ENCODE data around the gene NOL6. TPM values are rescaled to one million over a fixed set of nuclear protein-coding genes. Genes with fewer than 3 reads are reported as not detected.
A peak's percentile ranks its signal among the peaks of the same experiment; 100 is the strongest.

Gene NOL6
- total and polyA plus RNA-seq, 2 of the 8 experiments (the other 6 are each of a cell fraction or from before 2014, with no cell fraction given), result 44.0 to 55.0 TPM

DNA sequence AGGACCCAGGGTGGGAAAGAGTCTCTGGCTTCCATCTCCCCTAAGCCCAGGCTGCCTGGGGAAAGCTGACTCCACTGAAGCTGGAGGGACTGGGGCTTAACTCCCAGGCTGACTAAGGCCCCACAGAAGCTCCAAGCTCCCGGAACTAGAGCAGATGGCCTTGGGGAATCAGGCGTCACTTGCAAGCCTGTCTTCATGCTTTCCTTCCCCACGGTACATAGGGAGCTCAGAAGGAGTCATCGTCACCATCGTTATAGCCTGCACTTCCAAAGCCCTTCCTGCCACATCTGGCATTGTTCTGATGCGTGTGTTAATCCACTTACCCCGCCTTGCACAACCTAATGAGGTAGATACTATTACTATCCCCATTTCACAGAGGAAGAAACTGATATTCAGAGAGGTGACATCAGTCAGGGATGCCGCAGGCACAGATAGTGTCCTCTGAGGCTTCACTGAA is 37.9 kb downstream of the NOL6 start:
- Histone ChIP-seq H4K8ac (ENCODE audit: extremely low read depth, insufficient read depth, low read length) (no peak overlapping the region), H3K27ac (ENCODE audit: low read depth, low read length) (no peak overlapping the region), H3K4me2 (ENCODE audit: insufficient read depth in 1 of 2, low read depth in 2 of 2, low read length in 2 of 2) (no peak overlapping the region), H3K4me3 (ENCODE audit: extremely low read depth in 1 of 4, insufficient read depth in 2 of 4, low read depth in 3 of 4, low read length in 4 of 4) (no peak overlapping the region), H2AFZ (ENCODE audit: low read length) (no peak overlapping the region), H3K4ac (replicated peaks; ENCODE audit: insufficient read length, low read depth, low read length) (no peak overlapping the region), H3K56ac (replicated peaks; ENCODE audit: insufficient read length, low read depth, low read length) (no peak overlapping the region), H2BK5ac (ENCODE audit: low read depth, low read length) (no peak overlapping the region), H3K27me3 (replicated peaks in 1 of 4; ENCODE audit: control insufficient read depth in 3 of 4, extremely low read depth in 1 of 4, insufficient read depth in 3 of 4, low read length in 3 of 4) (no peaks in the 10 kb centered on the region; a peak in 1 of 7 replicates), H4K91ac (replicated peaks; ENCODE audit: insufficient read length, low read length) (no peak overlapping the region), H3K36me3 (ENCODE audit: control insufficient read depth in 2 of 4, insufficient read depth in 4 of 4, low read length in 3 of 4) (no peaks in the 10 kb centered on the region), H3K9me3 (ENCODE audit: insufficient read depth in 2 of 2, low read depth in 1 of 2, low read length in 1 of 2) (no peaks in the 10 kb centered on the region), H3K23me2 (ENCODE audit: low read depth, low read length) (no peaks in the 10 kb centered on the region), H2BK120ac (replicated peaks; ENCODE audit: low read depth, low read length) (no peak overlapping the region), H3K79me2 (ENCODE audit: control insufficient read depth in 1 of 2, insufficient read depth in 2 of 2, low read length in 2 of 2) (no peaks in the 10 kb centered on the region), H3K14ac (ENCODE audit: insufficient read length) (no peak overlapping the region), H2BK15ac (ENCODE audit: low read length) (no peak overlapping the region), H4K20me1 (replicated peaks in 1 of 2; ENCODE audit: control insufficient read depth in 1 of 2, insufficient read depth in 2 of 2, low read length in 2 of 2) (no peaks in the 10 kb centered on the region), H2BK12ac (ENCODE audit: low read depth, low read length) (0 out of 2 replicates have a peak overlapping the region, but pooled peaks have one; percentile 27), H3K79me1 (ENCODE audit: low read depth, low read length) (no peaks in the 10 kb centered on the region), H2AK5ac (ENCODE audit: low read depth, low read length) (no peak overlapping the region), H3K23ac (ENCODE audit: insufficient read length) (no peak overlapping the region), H3K4me1 (replicated peaks in 1 of 4; ENCODE audit: control insufficient read depth in 3 of 4, insufficient read depth in 4 of 4, low read length in 3 of 4) (peaks cover 0 to 5% (median 0%) of the 10 kb centered on the region in 4 experiments; a peak in 3 of 7 replicates), H3K18ac (ENCODE audit: extremely low read depth, low read length) (no peak overlapping the region), H4K5ac (ENCODE audit: insufficient read length, low read depth, low read length) (no peak overlapping the region), H2BK20ac (ENCODE audit: low read length) (no peak overlapping the region; the same call in 1 of the 2 replicates), H3K9ac (replicated peaks in 1 of 4; ENCODE audit: extremely low read depth in 1 of 4, low read depth in 3 of 4, low read length in 3 of 4) (no peak overlapping the region)
- WGBS, 2 experiments (ENCODE audit: extremely low coverage in 1 of 2, insufficient coverage in 1 of 2, insufficient read length in 1 of 2, insufficient replicate concordance in 2 of 2, low coverage in 1 of 2, low lambda C conversion rate in 2 of 2, missing lambda C conversion rate in 1 of 2), result 88% methylated on average over 8 of the region's 8 CpGs; no CpG with 5 or more reads in 1 of the 2 experiments
- CTCF ChIA-PET (ENCODE audit: partially characterized antibody), result interaction anchor here (0.8 to 9.1 kb wide), 7 partner anchors 9 to 62 kb away, joined by 3 to 63 read pairs (median 6); partner anchors contain the start of gene AQP3
- FAIRE-seq (no peak), DNase-seq (ENCODE audit: low read depth in 1 of 2, low spot score in 2 of 2) (no peak)
- TF ChIP-seq CHD2 (IDR thresholded peaks at IDR 0.05; ENCODE audit: low read length), result no peak
- TF ChIP-seq POU5F1 (IDR thresholded peaks at IDR 0.05; ENCODE audit: low read depth, low read length), result no peak
- POLR2A ChIA-PET (ENCODE audit: partially characterized antibody), result no interaction called here
